Spleen (tissue), 11 donors: ENCODE results near the gene TAF15. TPM values are rescaled to one million over a fixed set of nuclear protein-coding genes. Genes with fewer than 3 reads are reported as not detected.

ENCODE experiments used
- DNase-seq: peaks from one replicate; pipeline ENCODE4 v3.0.0-alpha.2; 2020
- H3K27ac ChIP-seq, 8 donors: fragments of 200-600 bp; sonication (generic) in 7 of 8; 1 replicate in 4 of 8; 2 replicates in 4 of 8; pipeline versions ENCODE4 v1.5.0 to v1.8.0; 2016 to 2021; ENCODE audit warnings: inconsistent platforms in 4 of 8, mild to moderate bottlenecking in 4 of 8, moderate library complexity in 1 of 8
- H3K27me3 ChIP-seq, 7 donors: fragments of 200-600 bp; sonication (generic) in 6 of 7; replicated peaks in 1 of 7; 1 replicate in 4 of 7; 2 replicates in 3 of 7; pipeline versions ENCODE4 v1.5.0 to v1.8.0; 2016 to 2021; ENCODE audit warnings: inconsistent platforms in 3 of 7, mild to moderate bottlenecking in 1 of 7
- H3K36me3 ChIP-seq, 6 donors: fragments of 200-600 bp; sonication (generic) in 5 of 6; 1 replicate in 4 of 6; 2 replicates in 2 of 6; pipeline versions ENCODE4 v1.5.0 to v1.8.0; 2016 to 2021; ENCODE audit warnings: inconsistent platforms in 2 of 6
- H3K4me1 ChIP-seq, 6 donors: fragments of 200-600 bp; sonication (generic) in 5 of 6; 1 replicate in 3 of 6; 2 replicates in 3 of 6; pipeline versions ENCODE4 v1.5.0 to v1.8.0; 2016 to 2021; ENCODE audit warnings: inconsistent platforms in 3 of 6
- H3K4me3 ChIP-seq, 8 donors: fragments of 200-600 bp; sonication (generic) in 7 of 8; 1 replicate in 4 of 8; 2 replicates in 4 of 8; pipeline versions ENCODE4 v1.5.0 to v1.8.0; 2016 to 2021; ENCODE audit warnings: inconsistent platforms in 4 of 8, mild to moderate bottlenecking in 4 of 8, moderate library complexity in 2 of 8
- H3K9me3 ChIP-seq, 8 donors: fragments of 200-600 bp; sonication (generic) in 7 of 8; 1 replicate in 4 of 8; 2 replicates in 4 of 8; pipeline versions ENCODE4 v1.5.0 to v1.8.0; 2016 to 2021; ENCODE audit warnings: inconsistent platforms in 4 of 8
- CTCF ChIP-seq, 11 experiments: fragments of 200-600 bp in 7 of 11; fragments of 450-650 bp in 4 of 11; sonication (generic) in 4 of 11; IDR thresholded peaks in 8 of 11; conservative IDR thresholded peaks in 3 of 11; 1 replicate in 7 of 11; 2 replicates in 4 of 11; pipeline versions ENCODE4 v1.4.0 to v1.8.0; 2016 to 2021; ENCODE audit warnings: antibody characterized with exemption in 11 of 11, inconsistent platforms in 4 of 11, mild to moderate bottlenecking in 1 of 11
- POLR2A ChIP-seq, 3 donors: fragments of 450-650 bp; IDR thresholded peaks; one replicate each; pipeline ENCODE4 v1.5.1; 2017; ENCODE audit warnings: antibody characterized with exemption in 3 of 3, mild to moderate bottlenecking in 1 of 3
- POLR2AphosphoS5 ChIP-seq, 3 donors: sonication (generic); formaldehyde crosslinking; IDR thresholded peaks; one replicate each; pipeline ENCODE4 v1.5.1; 2017; ENCODE audit warnings: antibody characterized with exemption in 3 of 3
- WGBS, 5 donors: extraction: QIAGEN DNeasy Blood & Tissue Kit in 3 of 5; methylation state at CpG; one replicate each; pipeline versions ENCODE4 v1.1.5 to v1.1.7; 2013 to 2018; 5-methylcytosine and 5-hydroxymethylcytosine counted together
- intact Hi-C: fragments of 100-400 bp; cut with DNase I; formaldehyde crosslinking; loops from one replicate; pipeline ENCODE4 v1.15.0; 2023; ENCODE audit warnings: low total_unique reads
- polyA plus RNA-seq, 3 donors: library from polyadenylated mRNA; stranded (reverse); fragments of 200-250 nt; gene quantifications; one replicate each; pipeline ENCODE4 v1.2.1, GENCODE V29; 2013
- total RNA-seq, 7 donors: library from RNA; depleted of rRNA in 3 of 7; stranded (reverse); fragments of >200 nt in 3 of 7; fragmentation: NEBNext Ultra II Directional in 4 of 7; extraction: Animal tissue kit (Norgen Biotek cat#: 25700) in 4 of 7; gene quantifications; one replicate each; pipeline versions ENCODE4 v1.1.0 to v1.2.1, GENCODE V29; 2016 to 2021
- donor health status: healthy with polysubstance abuse.
- donor health status: DM: no; HTN: no; CAD: no; lungs with moderate emphysema.
- donor health status: DM: no; HTN: no; CAD: no.
- donor health status: Bipolar disorder and iron deficiency.
- donor health status: healthy.
- donor health status: DM: no; HTN: no; CAD: no.
- donor health status: DM: yes; HTN: yes; CAD: no.

Gene TAF15
- total and polyA plus RNA-seq, 10 donors, result 55.9 to 184 (median 108) TPM

- no peaks in the 10 kb centered on the region for H3K27me3 ChIP-seq
- WGBS, 5 donors, result 84 to 90% (median 86%) methylated on average over 5 of the region's 5 CpGs
- H3K4me3 ChIP-seq, result no peak overlapping the region
- H3K4me1 ChIP-seq, result peaks cover 19 to 81% (median 47%) of the 10 kb centered on the region in 6 donors
- TF ChIP-seq POLR2A (IDR thresholded peaks at IDR 0.05), result no peak
- TF ChIP-seq POLR2AphosphoS5 (IDR thresholded peaks at IDR 0.05), result no peak
- intact Hi-C loops, result no loop called here
- peaks cover 0 to 59% (median 32%) of the 10 kb centered on the region in 6 donors for H3K36me3 ChIP-seq
- DNase-seq, result no peak
- no peaks in the 10 kb centered on the region for H3K9me3 ChIP-seq
- no peak overlapping the region for H3K27ac ChIP-seq
These were observed 7.4 kb downstream of the TAF15 start for GRCh38 chr17:35816723-35817122.

- H3K9me3 ChIP-seq, result no peaks in the 10 kb centered on the region
- DNase-seq, result no peak
- peaks cover 0 to 63% (median 37%) of the 10 kb centered on the region in 6 donors for H3K36me3 ChIP-seq
- intact Hi-C loops, result no loop called here
- H3K4me1 ChIP-seq, result peaks cover 15 to 76% (median 42%) of the 10 kb centered on the region in 6 donors
- no peaks in the 10 kb centered on the region for H3K27me3 ChIP-seq
- H3K4me3 ChIP-seq, result no peak overlapping the region
- WGBS, 5 donors, result 91 to 96% (median 93%) methylated on average over 1 of the region's 1 CpG
- no peak overlapping the region for H3K27ac ChIP-seq
- no peak for TF ChIP-seq CTCF (IDR thresholded peaks at IDR 0.05 in 8 of 11, conservative IDR thresholded peaks at IDR 0.05 in 3 of 11)
- TF ChIP-seq POLR2A (IDR thresholded peaks at IDR 0.05), result no peak
- no peak for TF ChIP-seq POLR2AphosphoS5 (IDR thresholded peaks at IDR 0.05)
These were observed 7.9 kb downstream of the TAF15 start for GRCh38 chr17:35817196-35817595.

GRCh38 chr17:35819455-35819854 lies 10.2 kb downstream of the TAF15 start:
- 80 to 100% (median 88%) methylated on average over 1 of the region's 1 CpG for WGBS, 5 donors
- TF ChIP-seq CTCF (IDR thresholded peaks at IDR 0.05 in 8 of 11, conservative IDR thresholded peaks at IDR 0.05 in 3 of 11), result no peak
- TF ChIP-seq POLR2A (IDR thresholded peaks at IDR 0.05), result no peak
- TF ChIP-seq POLR2AphosphoS5 (IDR thresholded peaks at IDR 0.05), result no peak
- intact Hi-C loops, result no loop called here
- H3K27ac ChIP-seq, result no peak overlapping the region
- H3K4me1 ChIP-seq, result peaks cover 7 to 54% (median 24%) of the 10 kb centered on the region in 6 donors
- no peak overlapping the region for H3K4me3 ChIP-seq
- H3K27me3 ChIP-seq, result no peaks in the 10 kb centered on the region
- DNase-seq, result no peak
- peaks cover 0 to 86% (median 58%) of the 10 kb centered on the region in 6 donors for H3K36me3 ChIP-seq
- no peaks in the 10 kb centered on the region for H3K9me3 ChIP-seq

- no peak overlapping the region for H3K27ac ChIP-seq
- WGBS, 5 donors, result 88 to 96% (median 93%) methylated on average over 2 of the region's 2 CpGs
- DNase-seq, result no peak
- intact Hi-C loops, result no loop called here
- no peaks in the 10 kb centered on the region for H3K27me3 ChIP-seq
- no peaks in the 10 kb centered on the region for H3K9me3 ChIP-seq
- H3K4me3 ChIP-seq, result no peak overlapping the region
- H3K4me1 ChIP-seq, result peaks cover 0 to 35% (median 5%) of the 10 kb centered on the region in 6 donors
- peaks cover 0 to 98% (median 73%) of the 10 kb centered on the region in 6 donors for H3K36me3 ChIP-seq
- no peak for TF ChIP-seq CTCF (IDR thresholded peaks at IDR 0.05 in 8 of 11, conservative IDR thresholded peaks at IDR 0.05 in 3 of 11)
- no peak for TF ChIP-seq POLR2AphosphoS5 (IDR thresholded peaks at IDR 0.05)
- no peak for TF ChIP-seq POLR2A (IDR thresholded peaks at IDR 0.05)
These were observed 12.0 kb downstream of the TAF15 start for GRCh38 chr17:35821308-35821707.

- peaks cover 0 to 100% (median 82%) of the 10 kb centered on the region in 6 donors for H3K36me3 ChIP-seq
- H3K9me3 ChIP-seq, result no peaks in the 10 kb centered on the region
- WGBS, 5 donors, result 92 to 100% (median 97%) methylated on average over 1 of the region's 1 CpG
- no peak overlapping the region for H3K27ac ChIP-seq
- intact Hi-C loops, result no loop called here
- no peaks in the 10 kb centered on the region for H3K27me3 ChIP-seq
- TF ChIP-seq CTCF (IDR thresholded peaks at IDR 0.05 in 8 of 11, conservative IDR thresholded peaks at IDR 0.05 in 3 of 11), result no peak
- TF ChIP-seq POLR2A (IDR thresholded peaks at IDR 0.05), result no peak
- TF ChIP-seq POLR2AphosphoS5 (IDR thresholded peaks at IDR 0.05), result no peak
- no peak for DNase-seq
- peaks cover 0 to under 1% (median 0%) of the 10 kb centered on the region in 6 donors for H3K4me1 ChIP-seq
- no peak overlapping the region for H3K4me3 ChIP-seq
These were observed 15.9 kb downstream of the TAF15 start for GRCh38 chr17:35825206-35825605.
